Measurements from ENCODE around the gene CCL15.

GRCh38 chr17:36034127-36034526 lies 32.8 kb upstream of the CCL15 start:
- TF ChIP-seq, protein P1, sequence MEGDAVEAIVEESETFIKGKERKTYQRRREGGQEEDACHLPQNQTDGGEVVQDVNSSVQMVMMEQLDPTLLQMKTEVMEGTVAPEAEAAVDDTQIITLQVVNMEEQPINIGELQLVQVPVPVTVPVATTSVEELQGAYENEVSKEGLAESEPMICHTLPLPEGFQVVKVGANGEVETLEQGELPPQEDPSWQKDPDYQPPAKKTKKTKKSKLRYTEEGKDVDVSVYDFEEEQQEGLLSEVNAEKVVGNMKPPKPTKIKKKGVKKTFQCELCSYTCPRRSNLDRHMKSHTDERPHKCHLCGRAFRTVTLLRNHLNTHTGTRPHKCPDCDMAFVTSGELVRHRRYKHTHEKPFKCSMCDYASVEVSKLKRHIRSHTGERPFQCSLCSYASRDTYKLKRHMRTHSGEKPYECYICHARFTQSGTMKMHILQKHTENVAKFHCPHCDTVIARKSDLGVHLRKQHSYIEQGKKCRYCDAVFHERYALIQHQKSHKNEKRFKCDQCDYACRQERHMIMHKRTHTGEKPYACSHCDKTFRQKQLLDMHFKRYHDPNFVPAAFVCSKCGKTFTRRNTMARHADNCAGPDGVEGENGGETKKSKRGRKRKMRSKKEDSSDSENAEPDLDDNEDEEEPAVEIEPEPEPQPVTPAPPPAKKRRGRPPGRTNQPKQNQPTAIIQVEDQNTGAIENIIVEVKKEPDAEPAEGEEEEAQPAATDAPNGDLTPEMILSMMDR (IDR thresholded peaks at IDR 0.05) = no peak
- TF ChIP-seq POLR2A (IDR thresholded peaks at IDR 0.05) = no peak

Data from testis (tissue), 2 donors.